H1 (cell line): ENCODE measurements around the gene ADARB2. TPM values are rescaled to one million over a fixed set of nuclear protein-coding genes. Genes with fewer than 3 reads are reported as not detected.

Experiments
- GABPA ChIP-seq: IDR thresholded peaks from 2 replicates; pipeline ENCODE4 v1.6.1; 2011; ENCODE audit warnings: mild to moderate bottlenecking, low read length, moderate library complexity, borderline replicate concordance; ENCODE audit not compliant: insufficient read depth
- PHF8 ChIP-seq: fragments of 200-600 bp; sonication (generic); conservative IDR thresholded peaks from 2 replicates; pipeline ENCODE4 v1.7.1; 2012; ENCODE audit warnings: low read depth, mild to moderate bottlenecking, inconsistent platforms, low read length, moderate library complexity
- POU5F1 ChIP-seq: IDR thresholded peaks from 2 replicates; pipeline ENCODE4 v1.6.1; 2011; ENCODE audit warnings: low read depth, mild to moderate bottlenecking, low read length, moderate library complexity
- RAD21 ChIP-seq, 2 experiments: IDR thresholded peaks in 1 of 2; conservative IDR thresholded peaks in 1 of 2; 2 replicates each; pipeline ENCODE4 v1.6.1; 2011; ENCODE audit warnings: low read depth in 2 of 2, low read length in 2 of 2, improper control_type of control experiment in 1 of 2, inconsistent platforms in 1 of 2, mild to moderate bottlenecking in 1 of 2, moderate library complexity in 1 of 2
- RNF2 ChIP-seq: fragments of 200-900, 300-1000 bp; sonication (generic); IDR thresholded peaks from 2 replicates; pipeline ENCODE4 v1.7.1; 2016; ENCODE audit warnings: borderline replicate concordance, low read depth, mild to moderate bottlenecking, antibody characterized with exemption, low read length; ENCODE audit not compliant: poor library complexity, severe bottlenecking; ENCODE audit errors: missing control alignments
- USF2 ChIP-seq: IDR thresholded peaks from 2 replicates; pipeline ENCODE4 v1.6.1; 2011; ENCODE audit warnings: low read length, improper control_type of control experiment
- polyA plus RNA-seq, 7 experiments: library from polyadenylated mRNA; depleted of rRNA in 3 of 7; stranded (reverse) in 5 of 7; unstranded in 2 of 7; fragments of >200 nt in 5 of 7; fragments of 200-250 nt in 2 of 7; gene quantifications; 1 replicate in 5 of 7; 2 replicates in 1 of 7; 4 replicates in 1 of 7; pipeline versions ENCODE4 v1.2.1 to v1.2.3, GENCODE V29; 2011 to 2013; ENCODE audit warnings: missing spikeins in 2 of 7, mixed read lengths in 2 of 7
- total RNA-seq: library from RNA; stranded (reverse); fragmentation: NEBNext Ultra II Directional; extraction: Animal tissue kit (Norgen Biotek cat#: 25700); gene quantifications from 2 replicates; pipeline ENCODE4 v1.2.1, GENCODE V29; 2021

ADARB2 gene
- total and polyA plus RNA-seq, 2 of the 8 experiments (the other 6 are each of a cell fraction or from before 2014, with no cell fraction given), result 2.2 to 2.8 TPM

- TF ChIP-seq USF2, result no peak
- TF ChIP-seq RAD21 (IDR thresholded peaks at IDR 0.05 in 1 of 2, conservative IDR thresholded peaks at IDR 0.05 in 1 of 2; ENCODE audit: low read depth in 2 of 2, low read length in 2 of 2), result no peak
- no peak for TF ChIP-seq RNF2
- no peak for TF ChIP-seq GABPA
- no peak for TF ChIP-seq POU5F1
- no peak for TF ChIP-seq PHF8
These were observed 586.0 kb downstream of the ADARB2 start (continued) for GRCh38 chr10:1151076-1152033.
